SKM-1 treated with dmso at 0.1 percent for 144 hours (cell line): ENCODE measurements around the gene MAP4K4.

Experiments used
- DNase-seq: peaks from one replicate; lab custom pipeline; 2025; ENCODE audit not compliant: unreplicated experiment; lab: John Stamatoyannopoulos, UW

MAP4K4 gene

GRCh38 chr2:101812226-101812625, 114.7 kb downstream of the MAP4K4 start:
- DNase-seq: no peak

DNA sequence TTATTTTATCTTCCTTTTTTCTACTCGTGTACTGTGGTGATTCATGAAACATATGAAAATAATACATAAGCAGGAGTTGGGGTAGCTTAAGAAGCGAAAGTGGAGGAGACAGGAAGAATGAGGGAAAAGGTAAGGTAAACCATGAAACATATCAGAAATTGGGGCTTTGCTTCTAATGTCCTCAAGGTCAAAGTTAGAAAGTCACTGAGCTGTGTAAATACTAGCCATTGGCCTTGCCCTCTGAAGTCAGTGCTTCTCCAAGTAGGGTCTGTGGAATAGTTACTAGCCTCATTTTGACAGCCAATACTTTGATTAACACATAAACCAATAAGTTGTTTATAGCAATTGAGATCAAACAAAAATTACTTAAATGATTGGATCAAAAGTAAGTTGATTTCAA, 117.2 kb downstream of the MAP4K4 start:
- DNase-seq: no peak

- no peak for DNase-seq
These were observed 117.6 kb downstream of the MAP4K4 start for GRCh38 chr2:101815154-101815553.

- no peak for DNase-seq
These were observed 118.4 kb downstream of the MAP4K4 start for GRCh38 chr2:101815739-101816391.

DNA sequence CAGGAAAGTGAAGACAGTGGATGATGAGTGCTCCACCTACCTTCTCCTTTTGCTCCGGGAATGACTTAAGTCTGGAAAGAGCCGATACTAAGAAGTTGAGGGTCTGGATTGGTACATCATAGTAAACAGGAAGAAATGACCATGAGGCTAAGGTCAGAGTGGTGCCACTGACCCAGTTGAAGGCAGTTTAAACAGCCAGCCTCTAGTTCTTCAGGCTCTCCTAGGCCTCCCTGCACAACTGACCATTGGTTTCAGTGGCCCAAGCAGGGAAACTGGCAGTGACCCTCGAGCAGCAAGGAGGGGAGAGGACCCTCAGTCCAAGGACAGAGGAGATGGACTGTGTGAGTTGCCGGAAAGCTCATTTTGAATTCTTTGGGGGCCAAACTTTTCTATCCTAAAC, 119.1 kb downstream of the MAP4K4 start:
- no peak for DNase-seq

DNA sequence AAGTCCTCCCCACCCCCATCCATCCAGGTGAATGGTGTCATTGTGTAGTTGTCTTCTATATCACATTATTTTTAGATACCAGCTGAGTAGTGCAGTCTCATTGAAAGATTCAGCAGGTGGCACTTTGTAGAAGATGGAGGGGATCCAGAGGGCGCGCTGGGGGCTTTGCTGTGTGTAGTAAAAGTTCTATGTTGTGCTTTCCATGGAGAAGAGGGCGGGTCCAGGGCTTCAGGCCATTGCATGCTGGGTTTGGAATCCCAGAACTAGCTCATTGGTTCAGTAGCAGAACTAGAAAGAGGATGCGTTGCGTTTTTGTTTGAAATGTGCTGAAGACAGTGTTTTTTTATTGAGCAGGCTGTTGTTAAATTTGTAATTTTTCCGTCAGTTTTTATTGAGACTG, 120.0 kb downstream of the MAP4K4 start:
- DNase-seq: no peak

DNA sequence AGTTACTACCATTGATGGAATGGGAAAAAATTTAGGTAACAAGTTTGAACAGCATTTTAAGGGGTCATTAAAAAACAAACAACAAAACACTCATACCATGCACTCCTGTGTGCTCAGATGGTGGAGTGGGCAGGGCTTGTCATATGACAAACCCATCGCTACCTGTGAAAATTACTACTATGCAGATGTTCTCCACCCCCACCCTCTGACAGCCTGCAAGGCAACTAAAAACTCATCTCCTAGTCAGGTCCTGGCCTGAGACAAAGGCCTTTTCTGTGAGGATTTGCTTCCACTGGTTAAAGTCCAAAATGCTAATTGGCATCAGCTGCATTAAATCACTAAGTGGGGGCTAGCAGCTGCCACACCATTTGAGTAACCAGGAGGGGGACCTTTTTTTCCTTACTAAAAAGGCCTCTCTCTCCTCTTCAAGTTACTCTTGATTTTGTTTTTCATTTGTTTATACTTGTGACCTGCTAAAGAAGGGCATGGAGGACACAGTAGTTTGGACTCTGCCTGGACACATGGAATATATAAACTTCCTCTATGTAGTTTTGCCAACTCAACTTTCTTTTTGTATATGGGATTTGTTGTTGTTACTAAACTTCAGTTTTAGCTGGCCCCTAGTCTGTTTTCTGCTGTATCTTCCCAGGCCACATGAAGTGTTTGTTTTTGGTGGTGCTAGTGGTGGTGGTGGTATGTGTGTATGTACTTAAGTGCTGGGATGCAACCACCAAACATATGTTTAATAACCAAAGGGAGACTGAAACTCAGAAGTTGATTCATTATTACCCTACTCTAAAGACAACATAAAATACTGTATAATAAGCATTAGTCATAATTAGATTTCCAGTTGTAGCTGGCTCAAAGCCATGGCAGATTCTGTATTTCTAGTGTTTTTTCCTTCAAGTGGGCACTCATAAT, 121.3 kb downstream of the MAP4K4 start:
- DNase-seq: no peak

DNA sequence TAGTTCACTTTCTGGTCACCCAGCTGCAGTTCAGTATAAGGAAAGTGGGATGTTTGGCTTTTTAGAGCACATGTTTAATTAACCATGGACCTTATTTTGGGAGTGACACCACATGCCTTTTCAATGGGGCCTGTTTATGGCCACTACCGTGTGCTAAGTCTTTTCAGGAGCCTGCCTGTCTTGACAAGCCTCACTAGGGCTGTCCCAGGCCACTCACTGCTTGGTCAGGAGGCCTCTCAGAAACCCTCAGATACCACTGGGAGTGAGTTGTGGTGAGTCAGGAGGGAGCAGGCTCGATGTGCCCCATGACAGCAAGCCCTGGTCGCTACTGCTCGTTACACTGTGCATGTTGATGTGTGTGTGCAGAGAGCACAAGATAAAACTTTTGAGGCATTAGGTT, 123.0 kb downstream of the MAP4K4 start:
- DNase-seq: no peak

- DNase-seq: no peak
These were observed 123.7 kb downstream of the MAP4K4 start for GRCh38 chr2:101821059-101821805.

DNA sequence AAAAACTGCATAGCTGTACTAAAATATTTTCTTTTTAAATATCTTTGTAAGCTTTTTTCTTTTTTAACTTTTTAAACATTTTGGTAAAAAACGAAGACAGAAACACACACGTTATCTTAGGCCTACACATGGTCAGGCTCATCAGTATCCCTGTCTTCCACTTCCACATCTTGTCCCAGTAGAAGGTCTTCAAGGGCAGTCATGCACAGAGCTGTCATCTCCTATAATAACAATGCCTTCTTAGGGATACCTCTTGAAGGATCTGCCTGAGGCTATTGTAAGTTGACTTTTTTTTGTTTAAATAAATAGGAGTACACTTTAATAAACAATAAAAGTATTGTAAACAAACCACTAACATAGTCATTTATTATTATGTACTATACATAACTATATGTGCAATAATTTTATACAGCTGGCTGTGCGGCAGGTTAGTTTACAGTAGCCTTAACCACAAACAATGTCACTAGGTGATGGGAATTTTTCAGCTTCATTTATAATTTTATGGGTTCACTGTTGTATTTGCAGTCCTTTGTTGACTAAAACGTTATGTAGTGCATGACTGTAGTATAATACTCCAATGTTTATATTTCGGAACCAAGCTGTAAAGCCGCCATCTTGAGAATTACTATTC, 124.4 kb downstream of the MAP4K4 start:
- no peak for DNase-seq

DNA sequence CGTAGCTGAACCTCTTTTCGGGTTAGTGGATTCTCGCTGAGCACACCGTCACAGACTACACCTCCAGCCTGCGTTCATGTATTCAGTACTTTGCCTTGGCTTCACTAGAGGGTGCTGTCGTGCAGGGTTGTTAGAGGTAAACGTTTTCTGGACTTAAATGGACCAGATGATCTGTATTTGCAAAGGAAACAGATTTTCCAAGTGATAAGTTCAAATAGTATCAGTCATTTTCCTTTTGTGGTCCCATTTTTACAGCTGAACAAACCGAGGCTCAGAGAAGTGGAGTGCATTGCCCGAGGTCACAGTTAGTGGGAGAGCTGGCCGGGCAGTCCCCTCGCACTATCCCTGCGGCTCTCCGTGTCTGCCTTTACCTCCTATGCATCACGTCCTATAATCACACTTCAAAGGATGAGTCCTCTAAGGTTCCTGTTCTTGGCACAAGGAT, 125.9 kb downstream of the MAP4K4 start:
- peak; percentile 19 for DNase-seq

DNA sequence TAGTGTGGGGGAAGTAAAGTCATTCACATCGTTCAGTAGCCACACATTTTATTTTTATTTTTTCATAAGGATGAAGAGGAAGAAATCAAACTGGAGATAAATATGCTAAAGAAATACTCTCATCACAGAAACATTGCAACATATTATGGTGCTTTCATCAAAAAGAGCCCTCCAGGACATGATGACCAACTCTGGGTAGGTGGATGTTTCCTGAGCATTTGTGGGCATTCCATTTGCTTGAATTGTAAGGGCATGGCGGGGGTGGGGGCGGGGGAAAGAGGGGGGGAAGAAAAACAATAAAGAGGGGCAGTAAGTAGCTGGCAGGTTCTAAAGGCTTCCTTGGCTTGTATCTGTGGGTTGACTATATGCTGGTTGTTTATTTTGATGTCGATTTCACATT, 126.4 kb downstream of the MAP4K4 start:
- no peak for DNase-seq

- no peak for DNase-seq
These were observed 129.2 kb downstream of the MAP4K4 start for GRCh38 chr2:101826716-101827115.

GRCh38 chr2:101827246-101827645, 129.7 kb downstream of the MAP4K4 start:
- no peak for DNase-seq

GRCh38 chr2:101828257-101828656, 130.8 kb downstream of the MAP4K4 start:
- DNase-seq: no peak

DNA sequence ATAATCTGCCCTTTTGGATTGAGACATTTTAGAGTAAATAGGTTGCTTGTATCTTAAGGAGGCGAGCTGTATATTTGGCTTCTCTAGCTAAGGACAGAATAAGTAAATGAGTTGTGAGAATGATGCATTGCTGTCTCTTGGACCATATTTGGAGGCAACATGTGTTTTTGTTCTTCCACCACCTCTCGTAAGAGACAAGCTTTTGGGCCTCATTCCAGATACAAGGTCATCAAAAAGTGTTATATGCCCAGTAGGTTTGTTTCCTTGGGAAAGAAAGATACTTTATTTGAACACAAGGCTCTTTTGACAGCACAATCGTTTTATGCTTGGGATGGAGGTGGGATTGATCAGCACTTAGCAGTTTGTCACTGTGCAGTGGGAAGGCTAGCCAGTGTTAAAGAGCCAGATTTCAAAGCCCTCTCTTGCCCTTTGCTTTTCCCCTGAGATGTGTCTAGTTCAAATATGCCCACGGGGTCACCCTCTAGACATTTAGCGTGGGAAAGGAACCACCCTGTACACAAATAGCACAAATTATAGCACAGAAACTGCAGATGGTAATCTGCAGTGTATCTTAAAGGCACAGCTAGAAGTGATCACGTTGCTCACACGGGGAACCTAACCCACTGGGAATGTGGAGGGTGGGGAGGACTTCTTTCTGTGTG, 131.3 kb downstream of the MAP4K4 start:
- no peak for DNase-seq

GRCh38 chr2:101829429-101829828, 131.9 kb downstream of the MAP4K4 start:
- no peak for DNase-seq

- no peak for DNase-seq
These were observed 132.6 kb downstream of the MAP4K4 start for GRCh38 chr2:101830146-101830545.

GRCh38 chr2:101830555-101830954, 133.0 kb downstream of the MAP4K4 start:
- no peak for DNase-seq

DNA sequence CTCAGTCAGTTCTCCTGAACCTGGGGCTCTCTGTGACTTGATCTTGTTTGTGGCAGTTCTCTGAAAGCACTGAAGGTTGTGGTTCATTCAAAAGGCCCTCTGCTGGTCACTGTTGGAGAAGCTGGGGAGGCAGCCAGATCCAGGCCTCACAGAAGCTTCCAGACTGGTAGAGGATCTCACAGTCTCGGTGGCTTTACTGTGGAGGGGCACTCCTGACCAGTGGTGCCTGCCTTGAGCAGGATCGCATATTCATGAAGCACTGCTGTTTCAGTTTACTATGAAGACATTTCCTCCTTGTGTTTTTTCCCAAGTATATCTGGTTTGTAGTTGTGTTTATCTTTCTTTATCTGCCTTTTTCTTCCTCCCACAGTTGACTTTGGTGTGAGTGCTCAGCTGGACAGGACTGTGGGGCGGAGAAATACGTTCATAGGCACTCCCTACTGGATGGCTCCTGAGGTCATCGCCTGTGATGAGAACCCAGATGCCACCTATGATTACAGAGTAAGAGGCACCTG, 133.9 kb downstream of the MAP4K4 start:
- peak; percentile 47 for DNase-seq
